T47D (cell line): Measurements from ENCODE around the gene FRY.

ENCODE experiments used
- DNase-seq, 2 experiments: peaks; one replicate each; pipeline versions ENCODE4 v3.0.0 to v3.0.0-alpha.2; 2011 to 2012; ENCODE audit warnings: low read depth in 1 of 2, low spot score in 1 of 2
- JUND ChIP-seq: IDR thresholded peaks from 2 replicates; pipeline ENCODE4 v1.6.1; 2012; ENCODE audit warnings: low read depth
- in situ Hi-C: cut with HindIII; loops from 2 replicates; pipeline ENCODE4 v1.10.0; 2016; ENCODE audit warnings: low sequenced_read_pairs, low pct_unique_long_range_greater_than_20kb

The FRY gene

GRCh38 chr13:32245555-32245954, 214.0 kb downstream of the FRY start:
- in situ Hi-C loops = no loop called here
- no peak for TF ChIP-seq JUND
- no peak for DNase-seq

- no peak for TF ChIP-seq JUND
- peak; percentile 26 to 77 for DNase-seq
- in situ Hi-C loops = no loop called here
Observed at GRCh38 chr13:32246468-32246867, 214.9 kb downstream of the FRY start.

- no peak for TF ChIP-seq JUND
- no peak for DNase-seq
- in situ Hi-C loops = no loop called here
Observed at GRCh38 chr13:32247887-32248286, 216.3 kb downstream of the FRY start.

GRCh38 chr13:32248801-32249200, 217.2 kb downstream of the FRY start:
- no peak for DNase-seq
- in situ Hi-C loops = no loop called here
- no peak for TF ChIP-seq JUND

GRCh38 chr13:32252812-32253438, 221.4 kb downstream of the FRY start:
- no peak for TF ChIP-seq JUND
- no peak for DNase-seq
- in situ Hi-C loops = no loop called here

GRCh38 chr13:32253911-32254399, 222.4 kb downstream of the FRY start:
- TF ChIP-seq JUND = no peak
- in situ Hi-C loops = no loop called here
- no peak for DNase-seq

GRCh38 chr13:32254416-32254815, 222.8 kb downstream of the FRY start:
- TF ChIP-seq JUND = no peak
- DNase-seq = no peak
- in situ Hi-C loops = no loop called here

GRCh38 chr13:32254916-32255723, 223.5 kb downstream of the FRY start:
- DNase-seq = no peak
- no peak for TF ChIP-seq JUND
- in situ Hi-C loops = no loop called here

- no peak for TF ChIP-seq JUND
- in situ Hi-C loops = no loop called here
- DNase-seq = no peak
Observed at GRCh38 chr13:32255724-32256109, 224.1 kb downstream of the FRY start.

- DNase-seq = no peak
- no peak for TF ChIP-seq JUND
- in situ Hi-C loops = no loop called here
Observed at GRCh38 chr13:32256243-32256642, 224.7 kb downstream of the FRY start.

- TF ChIP-seq JUND = no peak
- in situ Hi-C loops = no loop called here
- no peak for DNase-seq
Observed at GRCh38 chr13:32257649-32258048, 226.1 kb downstream of the FRY start.

GRCh38 chr13:32259116-32259515, 227.5 kb downstream of the FRY start:
- TF ChIP-seq JUND = no peak
- DNase-seq = peak in 1 of 2 experiments; percentile 27
- in situ Hi-C loops = no loop called here

- no peak for TF ChIP-seq JUND
- no peak for DNase-seq
- in situ Hi-C loops = no loop called here
Observed at GRCh38 chr13:32261567-32261966, 230.0 kb downstream of the FRY start.
